Chondrocyte (in vitro differentiated cells): ENCODE measurements around the gene KLHL25. TPM values are rescaled to one million over a fixed set of nuclear protein-coding genes. Genes with fewer than 3 reads are reported as not detected.

Experiments
- DNase-seq: peaks from one replicate; pipeline ENCODE4 v3.0.0; 2021; ENCODE audit warnings: mixed read lengths, low spot score
- H3K27ac Mint-ChIP-seq: one replicate; pipeline ENCODE4 v1.8.0; 2021; ENCODE audit warnings: mild to moderate bottlenecking, moderate library complexity, mixed read lengths; ENCODE audit not compliant: unreplicated experiment
- H3K27me3 Mint-ChIP-seq: 2 replicates; pipeline ENCODE4 v1.8.0; 2021; ENCODE audit warnings: low read depth, mixed read lengths
- H3K36me3 Mint-ChIP-seq: 2 replicates; pipeline ENCODE4 v1.8.0; 2021; ENCODE audit warnings: low read depth, mixed read lengths
- H3K4me1 Mint-ChIP-seq: 2 replicates; pipeline ENCODE4 v1.8.0; 2021; ENCODE audit warnings: low read depth, mild to moderate bottlenecking, mixed read lengths
- H3K4me3 Mint-ChIP-seq: one replicate; pipeline ENCODE4 v1.8.0; 2021; ENCODE audit warnings: mild to moderate bottlenecking, moderate library complexity, mixed read lengths; ENCODE audit not compliant: unreplicated experiment
- H3K9me3 Mint-ChIP-seq: 2 replicates; pipeline ENCODE4 v1.8.0; 2021; ENCODE audit warnings: low read depth, mixed read lengths
- total RNA-seq: library from RNA; stranded (reverse); gene quantifications from 3 replicates; pipeline ENCODE4 v1.2.1, GENCODE V29; 2021
- TF ChIP-seq, protein P1 (sequence below): fragments of 200-600 bp; sonication (generic); IDR thresholded peaks from 2 replicates; pipeline ENCODE4 v1.5.0; 2021; ENCODE audit warnings: antibody characterized with exemption, mild to moderate bottlenecking, moderate library complexity

KLHL25 gene
- total RNA-seq, 1 donor from 2014 or later = 3.4 TPM

DNA sequence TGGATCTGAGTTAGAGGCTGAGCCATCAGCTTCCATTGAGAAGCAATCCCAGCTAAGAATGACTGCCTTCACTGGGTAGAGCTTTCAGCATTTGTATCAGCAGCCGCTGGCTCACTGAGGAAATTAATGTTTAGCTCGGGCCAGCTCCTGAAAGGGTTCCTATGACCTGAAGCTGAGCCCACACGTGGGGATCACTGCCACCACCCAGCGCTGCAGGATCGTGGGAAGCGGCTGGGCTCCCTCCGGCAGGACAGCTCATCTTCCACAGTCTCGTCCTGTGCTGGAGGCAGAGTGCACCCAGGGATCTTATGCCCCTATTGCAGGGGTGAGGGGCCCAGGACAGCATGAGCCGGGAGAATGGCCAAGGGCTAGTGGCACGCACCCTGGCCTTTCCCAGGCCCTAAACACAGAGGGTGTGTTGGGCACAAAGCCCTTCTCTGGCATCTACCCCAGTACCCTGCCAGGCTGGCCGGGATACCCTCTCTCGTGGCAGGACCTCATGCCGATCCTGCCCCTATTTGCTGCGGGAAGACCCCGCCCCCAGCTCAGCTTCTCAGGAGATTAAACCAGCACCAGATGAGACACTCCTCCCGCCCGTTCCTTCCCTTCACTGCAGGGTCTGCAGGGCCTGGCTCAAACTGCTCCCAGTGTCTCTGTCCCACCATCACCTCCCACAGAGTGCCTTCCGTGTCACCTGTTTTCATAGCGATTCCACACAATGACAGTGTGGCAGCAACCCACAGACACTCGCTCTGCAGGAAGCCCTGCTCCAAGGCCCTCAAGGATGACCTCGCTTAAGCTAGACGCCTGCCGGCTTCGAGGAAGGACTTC is 28.5 kb downstream of the KLHL25 start:
- H3K27me3 Mint-ChIP-seq = no peaks in the 10 kb centered on the region
- H3K4me1 Mint-ChIP-seq = peaks cover 31% of the 10 kb centered on the region
- no peaks in the 10 kb centered on the region for H3K9me3 Mint-ChIP-seq
- TF ChIP-seq, protein P1, sequence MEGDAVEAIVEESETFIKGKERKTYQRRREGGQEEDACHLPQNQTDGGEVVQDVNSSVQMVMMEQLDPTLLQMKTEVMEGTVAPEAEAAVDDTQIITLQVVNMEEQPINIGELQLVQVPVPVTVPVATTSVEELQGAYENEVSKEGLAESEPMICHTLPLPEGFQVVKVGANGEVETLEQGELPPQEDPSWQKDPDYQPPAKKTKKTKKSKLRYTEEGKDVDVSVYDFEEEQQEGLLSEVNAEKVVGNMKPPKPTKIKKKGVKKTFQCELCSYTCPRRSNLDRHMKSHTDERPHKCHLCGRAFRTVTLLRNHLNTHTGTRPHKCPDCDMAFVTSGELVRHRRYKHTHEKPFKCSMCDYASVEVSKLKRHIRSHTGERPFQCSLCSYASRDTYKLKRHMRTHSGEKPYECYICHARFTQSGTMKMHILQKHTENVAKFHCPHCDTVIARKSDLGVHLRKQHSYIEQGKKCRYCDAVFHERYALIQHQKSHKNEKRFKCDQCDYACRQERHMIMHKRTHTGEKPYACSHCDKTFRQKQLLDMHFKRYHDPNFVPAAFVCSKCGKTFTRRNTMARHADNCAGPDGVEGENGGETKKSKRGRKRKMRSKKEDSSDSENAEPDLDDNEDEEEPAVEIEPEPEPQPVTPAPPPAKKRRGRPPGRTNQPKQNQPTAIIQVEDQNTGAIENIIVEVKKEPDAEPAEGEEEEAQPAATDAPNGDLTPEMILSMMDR = no peak
- no peak overlapping the region for H3K27ac Mint-ChIP-seq
- no peaks in the 10 kb centered on the region for H3K36me3 Mint-ChIP-seq
- H3K4me3 Mint-ChIP-seq = no peak overlapping the region
- no peak for DNase-seq

DNA sequence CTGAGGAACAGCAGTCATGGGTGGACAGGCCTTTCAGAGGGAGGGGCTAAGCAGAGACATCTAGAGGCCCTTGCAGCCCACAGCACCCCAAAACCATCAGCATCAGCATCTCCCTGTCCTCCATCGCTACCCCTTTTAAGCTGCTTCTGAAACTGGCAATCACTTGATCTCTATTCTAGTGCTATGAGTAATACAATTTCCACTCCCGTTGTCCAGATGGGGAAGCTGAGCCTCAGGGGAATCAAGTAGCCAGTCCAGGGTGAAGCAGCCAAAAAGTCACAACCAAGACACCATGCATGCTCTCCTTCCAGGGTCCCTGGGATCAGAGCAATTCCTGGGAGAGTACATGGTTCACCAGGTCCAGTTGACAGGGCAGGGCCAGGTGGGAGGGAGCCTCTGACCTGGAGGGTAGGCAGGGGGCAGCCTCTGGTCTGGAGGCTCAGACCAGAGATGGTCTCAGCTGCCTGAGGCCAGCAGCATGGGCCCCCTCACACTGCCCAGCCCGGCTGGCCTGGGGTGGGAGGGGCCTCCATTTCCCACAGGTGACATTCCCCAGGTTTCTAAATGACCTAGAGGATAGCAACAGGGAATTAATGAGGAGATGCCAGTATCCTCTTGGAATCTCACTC is 30.0 kb downstream of the KLHL25 start:
- Mint-ChIP-seq H3K4me1 (peaks cover 17% of the 10 kb centered on the region), H3K27me3 (no peaks in the 10 kb centered on the region), H3K36me3 (no peaks in the 10 kb centered on the region), H3K4me3 (no peak overlapping the region), H3K9me3 (no peaks in the 10 kb centered on the region), H3K27ac (peak overlapping the region; percentile 12)
- DNase-seq = no peak
- TF ChIP-seq, protein P1 = no peak

DNA sequence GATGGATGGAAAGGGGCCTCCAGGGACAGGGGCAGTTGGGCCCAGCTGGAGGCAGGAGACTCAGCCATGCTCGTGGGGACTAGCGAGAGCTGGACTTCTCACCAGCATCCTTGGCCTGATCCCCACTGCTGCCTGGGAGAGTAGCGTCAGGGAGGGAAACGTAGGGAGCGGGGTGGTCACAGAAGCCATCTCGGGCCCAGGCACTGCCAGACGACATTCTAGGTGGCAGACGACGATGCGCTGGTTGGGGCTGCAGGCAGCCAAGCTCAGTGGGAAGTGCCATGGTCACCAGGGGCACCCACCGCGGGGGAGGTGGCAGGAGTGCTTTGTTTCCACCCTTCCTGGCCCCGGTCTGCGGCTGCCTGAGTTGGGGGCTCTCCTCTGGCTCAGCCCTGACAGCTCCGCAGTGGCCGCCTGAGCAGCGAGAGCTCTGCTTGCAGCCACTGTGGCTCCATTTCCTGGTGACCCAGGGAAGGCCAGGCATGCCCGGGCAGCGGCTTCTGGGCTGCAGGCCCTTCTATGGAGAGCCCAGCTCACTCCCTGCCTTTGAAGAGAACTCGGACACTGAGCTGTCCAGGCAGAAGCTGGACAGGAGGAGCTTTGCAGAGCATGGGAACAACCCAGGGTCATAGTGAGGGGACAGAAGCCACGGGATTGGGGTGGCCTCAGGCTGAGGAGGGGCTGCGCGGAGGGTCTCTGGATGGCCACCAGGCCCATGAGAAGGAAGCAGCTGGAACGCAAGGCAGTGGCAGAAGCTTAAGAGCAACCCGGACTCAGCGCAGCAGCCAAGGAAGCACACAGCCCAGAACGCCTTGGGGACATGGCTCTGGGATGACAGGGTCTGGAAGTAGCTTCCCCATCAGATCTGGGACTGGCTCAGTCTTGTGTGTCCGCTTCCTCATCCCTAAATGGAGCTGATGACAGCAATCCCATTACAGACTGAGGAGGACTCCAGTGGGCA is 30.8 kb downstream of the KLHL25 start:
- TF ChIP-seq, protein P1 = no peak
- no peak for DNase-seq
- peaks cover 16% of the 10 kb centered on the region for H3K4me1 Mint-ChIP-seq
- H3K36me3 Mint-ChIP-seq = no peaks in the 10 kb centered on the region
- H3K9me3 Mint-ChIP-seq = no peaks in the 10 kb centered on the region
- peak overlapping the region; percentile 61 for H3K27ac Mint-ChIP-seq
- H3K27me3 Mint-ChIP-seq = no peaks in the 10 kb centered on the region
- no peak overlapping the region for H3K4me3 Mint-ChIP-seq

DNA sequence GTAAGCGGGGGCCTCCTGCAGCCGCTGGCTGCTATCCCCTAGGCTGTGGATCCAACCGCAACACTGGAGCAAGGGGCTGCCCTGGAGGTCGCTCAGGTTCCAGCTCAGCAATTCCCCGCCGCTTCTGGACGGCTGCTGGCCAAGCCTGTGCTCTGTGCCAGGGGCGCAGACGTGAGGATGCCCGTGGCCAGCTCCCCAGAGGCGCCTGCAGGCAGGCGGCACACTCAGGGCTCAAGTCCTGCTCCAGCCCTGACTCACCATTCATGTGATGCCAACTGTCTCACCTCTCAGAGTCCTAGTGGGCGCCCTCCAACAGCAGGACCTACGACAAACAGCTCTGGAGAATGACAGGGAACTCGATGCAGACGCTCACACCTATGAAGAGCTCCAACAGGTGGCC is 31.6 kb downstream of the KLHL25 start:
- Mint-ChIP-seq H3K4me3 (no peak overlapping the region), H3K4me1 (peaks cover 16% of the 10 kb centered on the region), H3K27me3 (no peaks in the 10 kb centered on the region), H3K27ac (no peak overlapping the region), H3K36me3 (no peaks in the 10 kb centered on the region), H3K9me3 (no peaks in the 10 kb centered on the region)
- TF ChIP-seq, protein P1 = no peak
- DNase-seq = no peak

DNA sequence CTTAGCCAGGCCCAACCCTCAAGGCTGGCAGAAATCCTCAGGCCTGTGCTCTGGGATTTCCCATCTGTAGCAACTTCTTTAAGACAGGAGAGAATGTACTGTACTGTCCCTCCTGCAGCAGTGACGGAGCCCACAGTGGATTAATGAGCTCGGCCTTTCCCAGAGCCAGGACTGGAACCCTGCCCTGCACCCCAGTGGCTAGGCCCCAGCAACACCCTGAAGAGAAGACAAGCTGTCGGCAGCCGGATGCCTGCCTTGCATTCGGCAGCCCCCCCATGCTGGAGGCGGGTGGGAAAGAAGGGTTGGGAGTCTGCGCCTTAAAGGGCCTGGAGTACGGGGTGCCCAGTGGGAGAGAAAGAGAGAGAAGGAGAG is 32.0 kb downstream of the KLHL25 start:
- no peak overlapping the region for H3K4me3 Mint-ChIP-seq
- H3K27ac Mint-ChIP-seq = no peak overlapping the region

More for the DNA sequence above, 32.0 kb downstream of the KLHL25 start:
- no peaks in the 10 kb centered on the region for H3K9me3 Mint-ChIP-seq
- DNase-seq = no peak
- no peaks in the 10 kb centered on the region for H3K27me3 Mint-ChIP-seq
- H3K36me3 Mint-ChIP-seq = no peaks in the 10 kb centered on the region
- H3K4me1 Mint-ChIP-seq = peaks cover 16% of the 10 kb centered on the region
- TF ChIP-seq, protein P1 = no peak
